Uterus (tissue), 2 donors: ENCODE measurements around the gene KCNH5.

Source experiments
- CTCF ChIP-seq, 4 experiments: fragments of 200-600 bp in 2 of 4; fragments of 450-650 bp in 2 of 4; sonication (generic) in 2 of 4; IDR thresholded peaks; one replicate each; pipeline ENCODE4 v1.5.1; 2016 to 2019; ENCODE audit warnings: antibody characterized with exemption in 4 of 4, mild to moderate bottlenecking in 2 of 4, moderate library complexity in 1 of 4
- POLR2A ChIP-seq, 2 donors: fragments of 450-650 bp; IDR thresholded peaks; one replicate each; pipeline ENCODE4 v1.6.1; 2016; ENCODE audit warnings: antibody characterized with exemption in 2 of 2, mild to moderate bottlenecking in 1 of 2, moderate library complexity in 1 of 2

GRCh38 chr14:62939970-62940369, 105.3 kb downstream of the KCNH5 start:
- no peak for TF ChIP-seq CTCF (IDR thresholded peaks at IDR 0.05)
- TF ChIP-seq POLR2A (IDR thresholded peaks at IDR 0.05) = no peak
